HG02840 (cell line): ENCODE data around the gene BEND6.
"Not testable (repeated sequence)": the region's sequence is repeated elsewhere in the genome, so short reads cannot be mapped to it uniquely, and the experiment has no call there.

Experiments
- ATAC-seq: cut with Tn5 transposase; IDR thresholded peaks from one replicate; pipeline ENCODE4 v1.9.1; 2021; ENCODE audit warnings: mild to moderate bottlenecking, moderate library complexity, moderate number of reproducible peaks; ENCODE audit not compliant: unreplicated experiment, low FRiP score

BEND6 gene

GRCh38 chr6:57024321-57024720 is 69.4 kb downstream of the BEND6 start:
- ATAC-seq: no peak

GRCh38 chr6:57024775-57025174 is 69.9 kb downstream of the BEND6 start:
- no peak for ATAC-seq

- no peak for ATAC-seq
These were observed 71.1 kb downstream of the BEND6 start for GRCh38 chr6:57026001-57026400.

- no peak for ATAC-seq
These were observed 72.4 kb downstream of the BEND6 start for GRCh38 chr6:57027301-57027700.

- no peak for ATAC-seq
These were observed 74.3 kb downstream of the BEND6 start for GRCh38 chr6:57029213-57029612.

- no peak for ATAC-seq
These were observed 78.3 kb downstream of the BEND6 start for GRCh38 chr6:57033228-57033627.

- ATAC-seq: no peak
These were observed 80.6 kb downstream of the BEND6 start for GRCh38 chr6:57035549-57035948.

GRCh38 chr6:57038906-57039305 is 84.0 kb downstream of the BEND6 start:
- ATAC-seq: no peak

- no peak for ATAC-seq
These were observed 85.1 kb downstream of the BEND6 start for GRCh38 chr6:57040011-57040410.

GRCh38 chr6:57044061-57044460 is 89.2 kb downstream of the BEND6 start:
- not testable (repeated sequence) for ATAC-seq

- no peak for ATAC-seq
These were observed 89.7 kb downstream of the BEND6 start for GRCh38 chr6:57044568-57044967.

GRCh38 chr6:57046332-57047256 is 91.7 kb downstream of the BEND6 start, which contains the start of gene KIAA1586:
KIAA1586 (plus strand) TSS chr6:57046693; CDS start chr6:57046756, 63 bp downstream.
- peak; percentile 94 for ATAC-seq

- ATAC-seq: peak; percentile 21
These were observed 92.3 kb downstream of the BEND6 start for GRCh38 chr6:57047257-57047585.

GRCh38 chr6:57047859-57048258 is 93.0 kb downstream of the BEND6 start:
- not testable (repeated sequence) for ATAC-seq

GRCh38 chr6:57048577-57048976 is 93.7 kb downstream of the BEND6 start:
- no peak for ATAC-seq

- no peak for ATAC-seq
These were observed 108.9 kb downstream of the BEND6 start for GRCh38 chr6:57063847-57064246.

GRCh38 chr6:57064809-57065208 is 109.9 kb downstream of the BEND6 start:
- no peak for ATAC-seq

- ATAC-seq: no peak
These were observed 113.2 kb downstream of the BEND6 start for GRCh38 chr6:57068061-57068460.

GRCh38 chr6:57069228-57069627 is 114.3 kb downstream of the BEND6 start:
- ATAC-seq: no peak

- no peak for ATAC-seq
These were observed 115.0 kb downstream of the BEND6 start for GRCh38 chr6:57069920-57070331.

GRCh38 chr6:57072108-57072507 is 117.2 kb downstream of the BEND6 start:
- no peak for ATAC-seq

GRCh38 chr6:57074383-57074782 is 119.5 kb downstream of the BEND6 start:
- no peak for ATAC-seq
